Hepatocyte (in vitro differentiated cells): ENCODE measurements around the gene PLEKHG5. TPM values are rescaled to one million over a fixed set of nuclear protein-coding genes. Genes with fewer than 3 reads are reported as not detected.

Experiments used
- DNase-seq: peaks from one replicate; pipeline ENCODE4 v3.0.0-alpha.2; 2016; ENCODE audit warnings: low spot score
- H2AFZ ChIP-seq: fragments of 200-600 bp; sonication (generic); 2 replicates; pipeline ENCODE4 v1.6.0; 2016; ENCODE audit warnings: antibody characterized with exemption, mild to moderate bottlenecking
- H3K27ac ChIP-seq: fragments of 200-600 bp; sonication (generic); 2 replicates; pipeline ENCODE4 v1.5.1; 2016; ENCODE audit warnings: mild to moderate bottlenecking
- H3K27me3 ChIP-seq: fragments of 200-600 bp; sonication (generic); 2 replicates; pipeline ENCODE4 v1.6.1; 2016
- H3K36me3 ChIP-seq: fragments of 200-600 bp; sonication (generic); replicated peaks from 2 replicates; pipeline ENCODE4 v1.5.1; 2016; ENCODE audit warnings: low read depth; ENCODE audit not compliant: insufficient read depth
- H3K4me1 ChIP-seq: fragments of 200-600 bp; sonication (generic); 2 replicates; pipeline ENCODE4 v1.5.1; 2016; ENCODE audit warnings: mild to moderate bottlenecking, moderate library complexity; ENCODE audit not compliant: insufficient read depth
- H3K4me2 ChIP-seq: fragments of 200-600 bp; sonication (generic); 2 replicates; pipeline ENCODE4 v1.6.0; 2016
- H3K4me3 ChIP-seq: fragments of 200-600 bp; sonication (generic); 2 replicates; pipeline ENCODE4 v1.5.1; 2016; ENCODE audit warnings: mild to moderate bottlenecking
- H3K79me2 ChIP-seq: fragments of 200-600 bp; sonication (generic); 2 replicates; pipeline ENCODE4 v1.6.0; 2017; ENCODE audit warnings: mild to moderate bottlenecking
- H3K9me2 ChIP-seq: fragments of 200-600 bp; sonication (generic); replicated peaks from 2 replicates; pipeline ENCODE4 v1.6.0; 2017; ENCODE audit warnings: mild to moderate bottlenecking; ENCODE audit not compliant: insufficient read depth
- H3K9me3 ChIP-seq: fragments of 200-600 bp; sonication (generic); 2 replicates; pipeline ENCODE4 v1.5.1; 2016; ENCODE audit warnings: low read depth, mild to moderate bottlenecking
- H4K20me1 ChIP-seq: fragments of 200-600 bp; sonication (generic); 2 replicates; pipeline ENCODE4 v1.6.0; 2016; ENCODE audit warnings: mild to moderate bottlenecking; ENCODE audit not compliant: insufficient read depth, poor library complexity, severe bottlenecking
- EZH2 ChIP-seq: fragments of 200-600 bp; sonication (generic); IDR thresholded peaks from 2 replicates; pipeline ENCODE4 v1.6.1; 2016; ENCODE audit warnings: antibody characterized with exemption, mild to moderate bottlenecking, borderline replicate concordance
- EZH2phosphoT487 ChIP-seq: fragments of 200-600 bp; sonication (generic); IDR thresholded peaks from one replicate; pipeline ENCODE4 v1.6.1; 2018; ENCODE audit warnings: antibody characterized with exemption, mild to moderate bottlenecking, low read depth, moderate library complexity; ENCODE audit not compliant: unreplicated experiment, severe bottlenecking
- WGBS: methylation state at CpG from one replicate; pipeline ENCODE4 v1.1.6; 2016; ENCODE audit warnings: low lambda C conversion rate; ENCODE audit errors: missing lambda C conversion rate; 5-methylcytosine and 5-hydroxymethylcytosine counted together
- polyA plus RNA-seq: library from polyadenylated mRNA; unstranded; fragments of >200 nt; fragmentation: Nextera tagmentation; extraction: Ambion mirVana; gene quantifications from 2 replicates; pipeline ENCODE4 v1.2.1, GENCODE V29; 2016
- total RNA-seq: library from RNA; depleted of rRNA; stranded (reverse); fragments of >200 nt; gene quantifications from 2 replicates; pipeline ENCODE4 v1.2.3, GENCODE V29; 2014
- TF ChIP-seq, protein P1 (sequence below): fragments of 200-600 bp; sonication (generic); IDR thresholded peaks from 2 replicates; pipeline ENCODE4 v1.5.1; 2016; ENCODE audit warnings: antibody characterized with exemption, mild to moderate bottlenecking; ENCODE audit not compliant: poor library complexity

Gene PLEKHG5
- total and polyA plus RNA-seq, 2 experiments from 2014 or later, result 11.5 to 13.3 TPM

DNA sequence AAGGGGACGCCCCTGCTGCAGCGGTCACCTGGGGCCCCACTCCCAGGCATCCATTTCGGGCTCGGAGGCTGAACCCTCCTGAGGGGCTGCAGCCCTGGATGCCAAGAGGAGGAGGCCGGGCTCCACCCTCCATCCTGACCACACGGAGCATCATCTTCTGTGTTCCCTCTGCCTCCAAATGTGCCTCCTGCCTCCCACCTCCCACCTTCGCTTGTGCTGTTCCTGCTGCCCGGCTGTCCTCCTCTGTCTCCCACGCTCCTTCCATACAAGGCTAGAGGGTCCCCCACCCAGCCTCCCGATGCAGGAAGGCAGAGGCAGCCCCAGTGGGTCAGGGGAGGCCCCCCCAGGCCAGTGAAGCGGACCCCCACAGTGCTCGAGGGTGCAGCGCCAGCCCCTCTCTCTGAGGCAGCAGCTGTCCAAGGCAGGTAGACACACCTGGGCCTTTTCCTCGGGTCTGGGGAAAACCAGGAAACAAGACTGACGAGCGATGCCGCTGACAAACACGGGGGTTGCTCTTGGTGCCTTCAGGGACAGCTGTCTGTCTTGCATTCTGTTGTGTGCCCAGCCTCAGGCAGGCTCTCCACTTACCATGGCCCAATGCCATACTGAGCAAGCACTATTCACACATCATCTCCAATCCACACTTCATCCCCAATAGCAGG is 16.8 kb upstream of the PLEKHG5 start:
- Histone ChIP-seq H3K4me2 (no peak overlapping the region), H3K4me3 (no peak overlapping the region), H3K9me2 (no peaks in the 10 kb centered on the region), H3K9me3 (no peaks in the 10 kb centered on the region), H3K36me3 (no peaks in the 10 kb centered on the region), H3K79me2 (no peaks in the 10 kb centered on the region), H2AFZ (no peak overlapping the region), H3K4me1 (no peaks in the 10 kb centered on the region), H4K20me1 (no peaks in the 10 kb centered on the region), H3K27me3 (no peaks in the 10 kb centered on the region), H3K27ac (no peak overlapping the region)
- TF ChIP-seq EZH2phosphoT487, result no peak
- no peak for TF ChIP-seq EZH2
- TF ChIP-seq, protein P1, sequence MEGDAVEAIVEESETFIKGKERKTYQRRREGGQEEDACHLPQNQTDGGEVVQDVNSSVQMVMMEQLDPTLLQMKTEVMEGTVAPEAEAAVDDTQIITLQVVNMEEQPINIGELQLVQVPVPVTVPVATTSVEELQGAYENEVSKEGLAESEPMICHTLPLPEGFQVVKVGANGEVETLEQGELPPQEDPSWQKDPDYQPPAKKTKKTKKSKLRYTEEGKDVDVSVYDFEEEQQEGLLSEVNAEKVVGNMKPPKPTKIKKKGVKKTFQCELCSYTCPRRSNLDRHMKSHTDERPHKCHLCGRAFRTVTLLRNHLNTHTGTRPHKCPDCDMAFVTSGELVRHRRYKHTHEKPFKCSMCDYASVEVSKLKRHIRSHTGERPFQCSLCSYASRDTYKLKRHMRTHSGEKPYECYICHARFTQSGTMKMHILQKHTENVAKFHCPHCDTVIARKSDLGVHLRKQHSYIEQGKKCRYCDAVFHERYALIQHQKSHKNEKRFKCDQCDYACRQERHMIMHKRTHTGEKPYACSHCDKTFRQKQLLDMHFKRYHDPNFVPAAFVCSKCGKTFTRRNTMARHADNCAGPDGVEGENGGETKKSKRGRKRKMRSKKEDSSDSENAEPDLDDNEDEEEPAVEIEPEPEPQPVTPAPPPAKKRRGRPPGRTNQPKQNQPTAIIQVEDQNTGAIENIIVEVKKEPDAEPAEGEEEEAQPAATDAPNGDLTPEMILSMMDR, result no peak
- 86% methylated on average over 17 of the region's 18 CpGs for WGBS
- no peak for DNase-seq

DNA sequence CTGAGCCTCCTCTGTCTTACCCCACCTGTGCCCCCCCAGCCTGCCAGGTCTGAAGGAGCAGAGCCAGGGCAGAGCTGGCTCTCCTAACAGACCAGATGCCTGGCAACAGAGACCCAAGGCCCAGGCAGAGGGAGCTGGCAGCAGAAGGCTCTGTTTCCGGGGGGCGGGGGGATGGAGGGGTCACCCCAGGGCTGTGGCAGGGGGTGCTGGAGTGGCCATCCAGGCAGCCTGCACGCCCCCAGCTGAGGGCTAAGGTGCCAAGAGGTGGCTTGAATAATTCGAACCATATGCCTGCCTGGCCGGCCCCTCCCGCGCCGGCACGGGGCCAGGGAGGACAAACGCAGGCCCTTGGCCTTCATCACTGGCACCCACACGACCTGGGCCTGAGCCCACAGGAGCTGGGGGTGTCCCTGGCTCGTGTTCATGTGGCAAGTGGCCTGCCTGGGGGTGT is 16.0 kb upstream of the PLEKHG5 start:
- Histone ChIP-seq H3K79me2 (no peaks in the 10 kb centered on the region), H3K36me3 (no peaks in the 10 kb centered on the region), H4K20me1 (no peaks in the 10 kb centered on the region), H3K27me3 (no peaks in the 10 kb centered on the region), H3K4me3 (no peak overlapping the region), H3K4me1 (no peaks in the 10 kb centered on the region), H3K9me3 (no peaks in the 10 kb centered on the region), H3K4me2 (no peak overlapping the region), H3K9me2 (no peaks in the 10 kb centered on the region), H2AFZ (no peak overlapping the region), H3K27ac (no peak overlapping the region)
- no peak for TF ChIP-seq EZH2phosphoT487
- TF ChIP-seq EZH2, result no peak
- TF ChIP-seq, protein P1, result no peak
- WGBS, result 70% methylated on average over 12 of the region's 12 CpGs
- DNase-seq, result no peak

- Histone ChIP-seq H3K4me1 (no peaks in the 10 kb centered on the region), H3K4me3 (no peak overlapping the region), H3K27me3 (no peaks in the 10 kb centered on the region), H3K79me2 (no peaks in the 10 kb centered on the region), H3K4me2 (no peak overlapping the region), H2AFZ (no peak overlapping the region), H3K9me3 (no peaks in the 10 kb centered on the region), H3K36me3 (no peaks in the 10 kb centered on the region), H4K20me1 (no peaks in the 10 kb centered on the region), H3K27ac (no peak overlapping the region), H3K9me2 (no peaks in the 10 kb centered on the region)
- 90% methylated on average over 7 of the region's 7 CpGs for WGBS
- no peak for DNase-seq
- TF ChIP-seq EZH2, result no peak
- TF ChIP-seq, protein P1, result no peak
Measured at GRCh38 chr1:6507037-6507428, 15.6 kb upstream of the PLEKHG5 start.
